Prostate gland (tissue), 2 donors: Measurements from ENCODE around the gene UBQLN1.

Experiments used
- CTCF ChIP-seq, 4 experiments: fragments of 200-600 bp in 2 of 4; fragments of 450-650 bp in 2 of 4; sonication (generic) in 2 of 4; IDR thresholded peaks; 1 replicate in 3 of 4; 2 replicates in 1 of 4; pipeline ENCODE4 v1.5.1; 2016 to 2019; ENCODE audit warnings: antibody characterized with exemption in 4 of 4, mild to moderate bottlenecking in 2 of 4, moderate library complexity in 2 of 4
- POLR2A ChIP-seq: fragments of 450-650 bp; IDR thresholded peaks from one replicate; pipeline ENCODE4 v1.6.1; 2016; ENCODE audit warnings: antibody characterized with exemption, mild to moderate bottlenecking
- POLR2AphosphoS5 ChIP-seq: sonication (generic); formaldehyde crosslinking; IDR thresholded peaks from one replicate; pipeline ENCODE4 v1.6.1; 2017; ENCODE audit warnings: antibody characterized with exemption

GRCh38 chr9:83625178-83625577 is 82.6 kb downstream of the UBQLN1 start:
- TF ChIP-seq CTCF (IDR thresholded peaks at IDR 0.05) = no peak
- TF ChIP-seq POLR2AphosphoS5 = no peak
- no peak for TF ChIP-seq POLR2A
